Pulmonary artery endothelial cell (primary cell): Measurements from ENCODE around the gene OR4F29. TPM values are rescaled to one million over a fixed set of nuclear protein-coding genes. Genes with fewer than 3 reads are reported as not detected.
"Not testable (repeated sequence)": the region's sequence is repeated elsewhere in the genome, so short reads cannot be mapped to it uniquely, and the experiment has no call there.

ENCODE experiments used
- DNase-seq: peaks from one replicate; pipeline ENCODE4 v3.0.0-alpha.2; 2011; ENCODE audit warnings: low read depth, low spot score
- total RNA-seq: library from RNA; depleted of rRNA; stranded (reverse); fragments of >200 nt; gene quantifications from 2 replicates; pipeline ENCODE4 v1.2.3, GENCODE V29; 2014

The OR4F29 gene
- total RNA-seq: not detected in 2 replicates

GRCh38 chr1:451578-451977, at the start of gene OR4F29:
OR4F29 (minus strand) TSS chr1:451678; CDS start chr1:451678, 0 bp downstream.
- not testable (repeated sequence) for DNase-seq

Other genes starting within 250 kb of the OR4F29 start
- gene OR4F16, start 235.0 kb upstream of the OR4F29 start, total RNA-seq: not detected in 2 replicates